Adrenal gland (tissue), 12 donors: ENCODE data around the gene SEMG1. TPM values are rescaled to one million over a fixed set of nuclear protein-coding genes. Genes with fewer than 3 reads are reported as not detected.

ENCODE experiments used
- DNase-seq, 7 donors: peaks; one replicate each; pipeline ENCODE4 v3.0.0-alpha.2; 2019 to 2020
- H3K27ac ChIP-seq, 5 donors: fragments of 200-600 bp; sonication (generic) in 4 of 5; 1 replicate in 3 of 5; 2 replicates in 2 of 5; pipeline versions ENCODE4 v1.5.1 to v1.8.0; 2016 to 2020; ENCODE audit warnings: mild to moderate bottlenecking in 1 of 5
- H3K27me3 ChIP-seq: fragments of 200-600 bp; 2 replicates; pipeline ENCODE4 v1.8.0; 2021
- H3K36me3 ChIP-seq, 2 donors: fragments of 200-600 bp; replicated peaks in 1 of 2; 1 replicate in 1 of 2; 2 replicates in 1 of 2; pipeline versions ENCODE4 v1.5.1 to v1.8.0; 2018 to 2022
- H3K4me1 ChIP-seq, 2 donors: fragments of 200-600 bp; replicated peaks in 1 of 2; 1 replicate in 1 of 2; 2 replicates in 1 of 2; pipeline versions ENCODE4 v1.5.1 to v1.8.0; 2018 to 2021
- H3K4me3 ChIP-seq, 4 donors: fragments of 200-600 bp; sonication (generic) in 3 of 4; one replicate each; pipeline ENCODE4 v1.5.1; 2016 to 2018
- H3K9me3 ChIP-seq, 3 donors: fragments of 200-600 bp; sonication (generic) in 1 of 3; replicated peaks in 1 of 3; 1 replicate in 2 of 3; 2 replicates in 1 of 3; pipeline versions ENCODE4 v1.5.1 to v1.8.0; 2016 to 2021
- CTCF ChIP-seq, 6 experiments: fragments of 450-650 bp in 4 of 6; fragments of 200-600 bp in 2 of 6; sonication (generic) in 1 of 6; IDR thresholded peaks; 1 replicate in 5 of 6; 2 replicates in 1 of 6; pipeline versions ENCODE4 v1.5.1 to v1.8.0; 2016 to 2021; ENCODE audit warnings: antibody characterized with exemption in 6 of 6, mild to moderate bottlenecking in 2 of 6, moderate library complexity in 1 of 6
- POLR2A ChIP-seq, 2 donors: fragments of 450-650 bp; IDR thresholded peaks; one replicate each; pipeline ENCODE4 v1.6.1; 2017; ENCODE audit warnings: antibody characterized with exemption in 2 of 2, mild to moderate bottlenecking in 2 of 2, moderate library complexity in 1 of 2
- WGBS, 4 donors: extraction: QIAGEN DNeasy Blood & Tissue Kit in 2 of 4; methylation state at CpG; one replicate each; pipeline versions ENCODE4 v1.1.5 to v1.1.7; 2013 to 2017; 5-methylcytosine and 5-hydroxymethylcytosine counted together
- intact Hi-C, 2 donors: fragments of 100-400 bp; cut with DNase I; formaldehyde crosslinking; loops; one replicate each; pipeline versions ENCODE4 v1.14.1 to v1.15.0; 2022 to 2023
- polyA plus RNA-seq, 3 donors: library from polyadenylated mRNA; stranded (reverse); fragments of 200-250 nt in 2 of 3; fragments of 350-450 nt in 1 of 3; fragmentation: Illumina TruSeq in 1 of 3; extraction: RNeasy Lipid Tissue Mini Kit (QIAGEN cat#74804) in 1 of 3; gene quantifications; one replicate each; pipeline ENCODE4 v1.2.3, GENCODE V29; 2013 to 2014
- total RNA-seq, 9 donors: library from RNA; depleted of rRNA in 4 of 9; stranded (reverse); fragments of >200 nt in 4 of 9; fragments of 120-200 nt in 1 of 9; fragmentation: NEBNext Ultra II Directional in 1 of 9; extraction: Animal tissue kit (Norgen Biotek cat#: 25700) in 1 of 9; gene quantifications; one replicate each; pipeline versions ENCODE4 v1.1.0 to v1.2.4, GENCODE V29; 2013 to 2023
- donor health status: healthy with polysubstance abuse.
- donor health status: Bipolar disorder and iron deficiency.
- donor health status: DM: yes; HTN: yes; CAD: no.
- donor health status: DM: no; HTN: no; CAD: no.
- donor health status: DM: no; HTN: no; CAD: no.
- donor health status: DM: yes; HTN: yes; CAD: no.

SEMG1 gene
- total and polyA plus RNA-seq, 12 donors: 0.15 TPM; not detected in 11

GRCh38 chr20:45254383-45255262, 47.8 kb downstream of the SEMG1 start, which contains the start of gene SLPI:
Gene SLPI, minus strand, starts transcription at chr20:45254564. Its CDS starts 21 bp downstream, at chr20:45254543.
- TF ChIP-seq POLR2A (IDR thresholded peaks at IDR 0.05) (no peak), CTCF (IDR thresholded peaks at IDR 0.05) (no peak)
- no peak for DNase-seq
- H3K27ac ChIP-seq: no peak within 1 kb of the TSS
- peaks cover 13% of the 10 kb centered on the region for H3K27me3 ChIP-seq
- intact Hi-C loops: no loop called here
- WGBS, 4 donors: 39 to 50% (median 46%) methylated on average over 7 of the region's 7 CpGs
- H3K4me3 ChIP-seq: no peak within 1 kb of the TSS
- H3K9me3 ChIP-seq: no peaks in the 10 kb centered on the region
- no peaks in the 10 kb centered on the region for H3K4me1 ChIP-seq
- H3K36me3 ChIP-seq: no peaks in the 10 kb centered on the region

GRCh38 chr20:45257161-45257560, 50.3 kb downstream of the SEMG1 start:
- WGBS, 4 donors: 60 to 91% (median 79%) methylated on average over 3 of the region's 3 CpGs
- Histone ChIP-seq H3K27me3 (peaks cover 18% of the 10 kb centered on the region), H3K9me3 (no peaks in the 10 kb centered on the region), H3K4me3 (no peak overlapping the region), H3K27ac (no peak overlapping the region), H3K36me3 (no peaks in the 10 kb centered on the region), H3K4me1 (no peaks in the 10 kb centered on the region)
- TF ChIP-seq POLR2A (IDR thresholded peaks at IDR 0.05) (no peak), CTCF (IDR thresholded peaks at IDR 0.05) (no peak)
- no peak for DNase-seq
- intact Hi-C loops: no loop called here

- 82 to 92% (median 87%) methylated on average over 7 of the region's 7 CpGs for WGBS, 4 donors
- no peak for DNase-seq
- Histone ChIP-seq H3K9me3 (no peaks in the 10 kb centered on the region), H3K36me3 (no peaks in the 10 kb centered on the region), H3K4me1 (no peaks in the 10 kb centered on the region), H3K4me3 (no peak overlapping the region), H3K27ac (no peak overlapping the region), H3K27me3 (peaks cover 18% of the 10 kb centered on the region)
- TF ChIP-seq POLR2A (IDR thresholded peaks at IDR 0.05) (no peak), CTCF (IDR thresholded peaks at IDR 0.05) (no peak)
- intact Hi-C loops: no loop called here
Measured at GRCh38 chr20:45257711-45258110, 50.9 kb downstream of the SEMG1 start.

- H3K4me1 ChIP-seq: no peaks in the 10 kb centered on the region
- no peak overlapping the region for H3K4me3 ChIP-seq
- H3K9me3 ChIP-seq: no peaks in the 10 kb centered on the region
- 80 to 95% (median 90%) methylated on average over 3 of the region's 3 CpGs for WGBS, 4 donors
- intact Hi-C loops: no loop called here
- TF ChIP-seq POLR2A (IDR thresholded peaks at IDR 0.05) (no peak), CTCF (IDR thresholded peaks at IDR 0.05) (no peak)
- H3K27me3 ChIP-seq: peaks cover 21% of the 10 kb centered on the region
- DNase-seq: no peak
- H3K36me3 ChIP-seq: no peaks in the 10 kb centered on the region
- H3K27ac ChIP-seq: no peak overlapping the region
Measured at GRCh38 chr20:45258259-45258658, 51.4 kb downstream of the SEMG1 start.
